ENCODE results near the gene CFB.

Gene CFB

DNA sequence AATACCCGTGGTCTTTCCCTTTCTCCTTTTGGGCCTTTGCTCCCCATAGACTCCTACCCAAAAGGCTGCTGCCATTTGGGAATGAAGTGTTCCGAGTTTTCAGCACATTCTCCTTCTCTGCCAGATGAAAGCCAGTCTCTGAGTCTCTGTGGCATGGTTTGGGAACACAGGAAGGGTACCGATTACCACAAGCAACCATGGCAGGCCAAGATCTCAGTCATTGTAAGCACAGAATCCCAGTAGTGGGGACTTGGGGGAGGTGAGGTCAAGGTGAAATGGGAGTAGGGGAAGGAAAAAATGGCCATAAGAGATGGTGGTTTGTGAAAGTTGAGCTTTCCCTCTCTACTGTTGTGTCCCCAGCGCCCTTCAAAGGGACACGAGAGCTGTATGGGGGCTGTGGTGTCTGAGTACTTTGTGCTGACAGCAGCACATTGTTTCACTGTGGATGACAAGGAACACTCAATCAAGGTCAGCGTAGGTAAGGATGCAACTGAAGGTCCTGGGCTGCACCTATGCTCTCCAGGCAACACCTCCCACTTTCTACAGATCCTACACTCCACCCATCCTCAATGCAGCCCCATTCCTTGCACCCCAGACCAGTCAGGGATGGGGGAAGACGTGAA, 4.1 kb downstream of the CFB start:
- DNase-seq, result no peak

DNA sequence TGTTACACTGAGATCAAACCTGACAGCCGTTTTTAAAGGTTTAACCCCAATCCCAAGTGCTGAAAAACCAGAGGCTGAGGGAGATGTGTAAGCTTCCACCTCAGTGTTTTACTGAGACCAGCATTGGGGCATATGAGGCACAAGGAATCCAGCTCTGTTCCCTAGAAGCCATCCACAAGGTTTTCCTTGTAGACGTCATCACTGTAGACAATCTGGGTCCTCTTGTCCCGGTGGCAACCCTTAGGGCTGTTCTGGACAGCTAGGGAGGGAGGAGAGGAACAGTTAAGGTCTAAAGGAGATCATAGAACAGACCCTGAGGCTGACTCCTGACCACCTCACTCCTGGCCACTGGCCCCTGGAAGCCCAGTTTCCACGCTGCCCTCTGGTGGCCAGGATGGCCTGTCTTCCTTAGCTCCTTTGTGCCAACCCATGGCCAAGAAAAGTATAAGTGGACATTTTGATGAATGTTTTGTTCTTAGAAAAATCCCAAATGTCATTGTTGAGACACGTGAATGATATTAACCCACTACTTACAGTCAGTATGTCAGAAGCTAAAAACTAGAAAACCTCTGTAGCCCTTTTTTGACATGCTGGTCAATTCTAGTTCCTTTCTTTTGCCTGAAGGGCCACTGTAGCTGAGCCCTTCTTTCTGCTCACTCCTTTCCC, 6.4 kb downstream of the CFB start:
- DNase-seq, result peak; percentile 81

DNA sequence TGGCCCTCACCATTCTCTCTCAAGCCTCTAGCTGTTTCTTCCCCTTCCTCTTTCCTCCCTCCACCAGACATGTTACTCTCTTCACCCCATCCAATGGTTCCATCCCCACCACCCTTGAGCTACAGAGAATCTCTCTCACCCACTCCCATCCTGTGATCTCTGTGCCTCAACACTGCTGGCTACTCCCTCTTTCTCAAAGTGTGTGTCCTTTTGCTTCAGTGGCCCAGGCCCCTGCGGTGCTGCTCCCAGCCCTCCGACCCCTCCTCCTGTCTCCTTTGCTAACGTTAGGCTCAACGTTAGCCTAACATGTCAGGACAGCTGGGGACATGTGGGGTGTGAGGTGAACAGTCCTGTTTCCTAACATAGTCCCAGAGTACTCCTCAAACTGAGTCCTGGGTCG, 7.0 kb downstream of the CFB start:
- DNase-seq, result no peak

GRCh38 chr6:31954511-31954910, 8.6 kb downstream of the CFB start:
- no peak for DNase-seq

- DNase-seq, result no peak
Observed at GRCh38 chr6:31956796-31957195, 10.9 kb downstream of the CFB start.

- no peak for DNase-seq
Observed at GRCh38 chr6:31958412-31958740, 12.5 kb downstream of the CFB start.

- peak; percentile 100 for DNase-seq
Observed at GRCh38 chr6:31958741-31959739, 13.1 kb downstream of the CFB start, which contains the start of the genes NELFE and SKIC2. NELFE (minus strand) TSS chr6:31958971; CDS start chr6:31958446, 525 bp downstream. SKIC2 (plus strand) TSS chr6:31959175; CDS start chr6:31959193, 18 bp downstream.

DNA sequence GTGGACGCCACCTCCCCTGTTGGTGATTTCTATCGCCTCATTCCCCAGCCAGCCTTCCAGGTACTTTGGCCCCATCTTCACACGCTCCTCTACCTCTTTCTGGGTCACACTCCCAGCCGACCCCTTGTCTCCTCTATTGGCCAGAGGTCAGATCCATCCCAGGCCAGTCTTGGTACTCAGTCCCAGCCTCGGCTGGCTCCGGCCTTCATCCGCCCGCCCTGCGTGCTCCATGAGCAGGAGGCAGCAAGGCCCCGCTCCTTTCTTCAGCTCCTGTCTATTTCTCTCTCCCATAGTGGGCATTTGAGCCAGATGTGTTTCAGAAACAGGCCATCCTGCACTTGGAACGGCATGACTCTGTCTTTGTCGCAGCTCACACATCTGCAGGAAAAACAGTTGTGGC, 15.7 kb downstream of the CFB start:
- DNase-seq, result no peak

DNA sequence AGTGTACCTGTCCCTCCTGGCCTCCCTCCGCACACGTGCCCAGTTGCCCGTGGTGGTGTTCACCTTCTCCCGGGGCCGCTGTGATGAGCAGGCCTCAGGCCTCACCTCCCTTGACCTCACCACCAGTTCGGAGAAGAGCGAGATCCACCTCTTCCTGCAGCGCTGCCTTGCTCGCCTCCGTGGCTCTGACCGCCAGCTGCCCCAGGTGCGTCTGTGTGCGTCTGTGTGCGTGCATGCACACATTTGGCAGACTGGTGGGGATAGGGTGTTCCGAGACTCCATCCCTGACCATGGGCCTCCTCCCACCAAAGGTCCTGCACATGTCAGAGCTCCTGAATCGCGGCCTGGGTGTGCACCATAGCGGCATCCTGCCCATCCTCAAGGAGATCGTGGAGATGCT, 18.0 kb downstream of the CFB start:
- DNase-seq, result no peak

DNA sequence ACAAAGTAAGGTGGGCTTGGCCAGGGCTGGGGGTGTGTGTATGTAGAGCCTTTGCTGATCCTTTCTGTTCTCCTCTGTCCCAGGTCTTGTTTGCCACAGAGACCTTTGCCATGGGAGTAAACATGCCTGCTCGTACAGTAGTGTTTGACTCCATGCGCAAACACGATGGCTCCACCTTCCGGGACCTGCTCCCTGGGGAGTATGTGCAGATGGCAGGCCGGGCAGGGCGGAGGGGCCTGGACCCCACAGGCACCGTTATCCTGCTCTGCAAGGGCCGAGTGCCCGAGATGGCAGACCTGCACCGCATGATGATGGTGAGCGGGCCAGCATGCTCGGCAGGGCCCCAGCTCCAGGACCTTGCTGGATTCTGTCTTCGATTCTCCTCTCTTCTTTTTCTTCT, 19.8 kb downstream of the CFB start:
- no peak for DNase-seq

- DNase-seq, result no peak
Observed at GRCh38 chr6:31966506-31966905, 20.6 kb downstream of the CFB start.

DNA sequence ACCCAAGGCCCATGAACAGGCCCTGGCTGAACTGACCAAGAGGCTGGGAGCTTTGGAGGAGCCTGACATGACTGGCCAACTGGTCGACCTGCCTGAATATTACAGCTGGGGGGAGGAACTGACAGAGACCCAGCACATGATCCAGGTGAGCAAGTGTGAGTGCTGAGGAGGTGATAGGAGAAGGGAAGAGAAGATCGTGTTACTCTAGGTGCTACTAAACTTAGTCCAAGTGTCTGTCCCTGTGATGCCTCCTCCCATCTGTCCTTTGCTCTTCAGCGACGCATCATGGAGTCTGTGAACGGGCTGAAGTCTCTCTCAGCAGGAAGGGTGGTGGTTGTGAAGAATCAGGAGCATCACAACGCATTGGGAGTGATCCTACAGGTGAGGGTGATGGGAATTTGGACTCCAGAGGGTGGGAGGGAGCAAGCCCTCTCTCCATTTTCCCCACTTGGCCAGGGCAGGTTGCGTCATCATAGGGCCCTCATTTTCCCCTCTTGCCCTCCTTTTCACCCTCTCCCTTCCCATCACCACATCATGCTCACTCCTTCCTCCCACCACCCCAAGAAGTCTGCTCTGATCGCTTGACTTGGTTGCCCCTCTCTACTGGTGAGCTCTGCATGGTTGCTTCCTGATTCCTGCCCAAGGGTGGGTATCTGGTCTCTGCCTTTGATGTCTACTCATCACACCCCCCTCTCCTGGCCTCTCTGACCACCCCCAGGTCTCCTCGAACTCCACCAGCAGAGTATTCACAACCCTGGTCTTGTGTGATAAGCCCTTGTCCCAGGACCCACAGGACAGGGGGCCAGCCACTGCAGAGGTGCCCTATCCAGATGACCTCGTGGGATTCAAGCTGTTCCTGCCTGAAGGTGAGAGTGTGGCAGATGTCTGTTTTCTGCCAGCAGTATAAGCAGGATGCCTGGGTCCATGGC, 21.4 kb downstream of the CFB start:
- no peak for DNase-seq

DNA sequence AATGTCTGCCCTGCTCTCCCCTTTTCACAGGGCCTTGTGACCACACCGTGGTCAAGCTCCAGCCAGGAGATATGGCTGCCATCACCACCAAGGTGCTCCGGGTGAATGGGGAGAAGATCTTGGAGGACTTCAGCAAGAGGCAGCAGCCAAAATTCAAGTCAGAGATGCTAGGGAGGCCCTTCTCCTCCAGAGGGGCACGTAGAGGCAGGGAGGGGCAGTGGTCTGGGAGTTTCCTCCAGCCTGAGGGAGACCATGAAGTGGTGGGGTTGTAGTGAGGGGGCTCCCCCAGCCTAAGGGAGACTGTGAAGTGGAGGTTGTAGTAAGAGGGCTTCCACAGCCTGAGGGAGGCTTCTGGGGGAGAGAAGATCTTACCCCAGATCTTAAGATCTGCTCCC, 22.0 kb downstream of the CFB start:
- no peak for DNase-seq

DNA sequence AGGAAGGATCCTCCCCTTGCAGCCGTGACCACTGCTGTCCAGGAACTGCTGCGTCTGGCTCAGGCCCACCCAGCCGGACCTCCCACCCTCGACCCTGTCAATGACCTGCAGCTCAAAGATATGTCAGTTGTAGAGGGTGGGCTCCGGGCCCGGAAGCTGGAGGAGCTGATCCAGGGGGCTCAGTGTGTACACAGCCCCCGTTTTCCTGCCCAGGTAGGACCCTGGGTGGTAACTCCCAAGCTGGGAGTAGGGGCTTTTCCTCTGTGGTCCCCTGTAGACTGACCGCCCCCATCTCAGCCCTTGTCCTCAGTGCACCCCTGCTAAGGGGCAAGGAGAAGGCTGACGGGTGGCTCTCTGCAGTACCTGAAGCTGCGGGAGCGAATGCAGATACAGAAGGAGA, 22.4 kb downstream of the CFB start:
- DNase-seq, result no peak

DNA sequence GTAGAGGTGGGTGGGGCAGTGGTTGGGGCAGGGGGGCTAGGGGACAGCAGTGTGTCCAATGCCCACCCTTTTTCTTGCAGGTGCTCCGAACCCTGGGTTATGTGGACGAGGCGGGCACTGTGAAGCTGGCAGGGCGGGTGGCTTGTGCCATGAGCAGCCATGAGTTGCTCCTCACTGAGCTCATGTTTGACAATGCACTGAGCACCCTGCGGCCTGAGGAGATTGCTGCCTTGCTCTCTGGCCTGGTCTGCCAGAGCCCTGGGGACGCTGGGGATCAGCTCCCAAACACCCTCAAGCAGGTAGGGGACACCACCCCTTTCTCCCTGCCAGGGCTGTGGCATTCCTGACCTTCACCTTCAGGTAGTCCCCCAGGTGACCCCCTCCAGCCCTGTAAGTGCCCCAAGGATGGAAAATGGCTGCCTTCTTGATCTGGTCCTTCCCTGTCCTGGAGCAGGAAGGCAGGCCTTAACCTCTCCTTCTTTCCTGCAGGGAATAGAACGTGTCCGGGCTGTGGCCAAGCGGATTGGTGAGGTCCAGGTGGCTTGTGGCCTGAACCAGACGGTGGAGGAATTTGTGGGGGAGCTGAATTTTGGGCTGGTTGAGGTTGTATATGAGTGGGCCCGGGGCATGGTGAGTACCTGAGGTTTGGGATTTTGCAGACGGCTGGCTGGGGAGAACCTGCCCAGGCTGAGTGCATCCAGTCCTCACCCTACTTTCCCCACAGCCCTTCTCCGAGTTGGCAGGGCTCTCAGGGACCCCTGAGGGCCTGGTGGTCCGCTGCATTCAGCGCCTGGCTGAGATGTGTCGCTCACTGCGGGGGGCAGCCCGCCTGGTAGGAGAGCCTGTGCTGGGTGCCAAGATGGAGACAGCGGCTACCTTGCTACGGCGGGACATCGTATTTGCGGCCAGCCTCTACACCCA, 23.2 kb downstream of the CFB start:
- DNase-seq, result no peak

DNA sequence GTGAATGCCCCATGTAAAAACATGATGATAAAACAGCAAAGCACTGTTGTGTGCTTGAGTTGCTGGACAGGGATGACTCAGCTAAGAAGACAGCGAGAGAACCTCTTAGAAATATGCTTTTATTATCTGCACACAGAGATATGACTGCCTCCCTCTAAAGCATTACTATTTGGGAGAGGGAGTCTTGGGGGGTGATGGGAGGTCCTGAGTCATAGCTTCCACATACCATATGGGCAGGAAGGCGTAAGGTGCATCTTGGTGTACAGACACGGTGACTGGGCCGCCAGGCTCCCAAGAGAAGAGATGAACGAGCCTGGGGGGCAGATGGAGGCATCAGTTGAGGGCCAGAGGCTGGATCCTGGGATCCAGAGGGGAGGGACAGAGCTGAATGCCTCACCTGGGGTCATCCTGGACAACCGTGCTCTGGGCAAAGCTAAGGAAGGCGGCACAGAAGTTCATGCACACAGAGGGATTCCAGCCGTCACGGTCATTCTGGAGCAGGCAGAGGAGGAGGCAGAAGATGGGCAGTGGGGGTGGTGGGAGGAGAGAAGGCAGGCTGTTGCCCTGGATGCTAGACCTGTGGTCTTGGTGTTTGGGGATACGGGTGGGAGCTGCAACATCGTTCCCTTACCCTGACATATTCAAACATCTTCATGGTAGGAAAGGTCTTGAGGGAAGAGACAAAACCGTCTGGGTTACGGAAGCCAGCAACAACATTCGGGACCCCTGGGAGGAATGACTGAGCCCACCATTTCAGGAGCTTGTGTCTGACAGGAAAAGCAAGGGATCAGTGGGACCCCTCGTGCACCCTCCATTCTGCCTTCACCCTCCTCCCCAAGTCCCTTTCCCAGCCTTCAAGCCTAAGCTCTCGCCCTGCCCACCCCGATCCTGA, 24.1 kb downstream of the CFB start:
- no peak for DNase-seq

DNA sequence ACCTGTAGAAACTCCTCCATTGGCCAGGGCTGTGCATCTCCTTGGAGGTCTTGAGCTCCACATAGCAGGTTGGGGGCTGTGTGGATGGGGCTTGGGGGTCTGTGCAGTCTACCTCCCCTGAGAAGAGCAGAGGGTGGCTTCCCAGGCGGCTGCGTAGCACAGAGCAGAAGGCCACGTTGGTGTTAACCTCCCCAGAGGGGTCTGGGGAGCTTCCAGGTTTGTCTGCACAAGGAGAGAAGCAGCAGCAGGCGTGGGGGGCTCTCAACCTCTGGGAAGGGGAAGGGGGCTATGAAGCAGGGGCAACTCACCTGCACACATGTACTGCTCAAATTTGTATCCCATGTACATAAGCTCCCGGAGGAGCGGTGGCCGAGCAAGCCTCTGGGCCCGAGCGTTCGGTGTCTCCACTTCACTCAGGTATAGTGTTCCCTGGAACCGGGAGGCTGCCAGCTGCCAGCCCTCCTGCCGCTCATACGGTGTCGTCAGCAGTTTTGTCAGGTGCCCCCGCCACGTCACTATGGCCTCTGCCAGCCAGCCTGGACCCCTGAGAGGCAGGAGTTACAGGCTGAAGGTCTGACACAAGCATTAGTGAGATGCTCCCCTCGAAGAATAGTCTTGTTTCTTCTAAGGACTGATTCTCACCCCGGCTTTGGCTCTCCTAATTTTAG, 24.8 kb downstream of the CFB start:
- DNase-seq, result no peak

GRCh38 chr6:31971279-31971992, 25.5 kb downstream of the CFB start:
- no peak for DNase-seq

Measured in OCI-M1 (cell line).